ENCODE results near the gene TP53TG3D.
"Not testable (repeated sequence)": the region's sequence is repeated elsewhere in the genome, so short reads cannot be mapped to it uniquely, and the experiment has no call there.

The TP53TG3D gene, protein sequence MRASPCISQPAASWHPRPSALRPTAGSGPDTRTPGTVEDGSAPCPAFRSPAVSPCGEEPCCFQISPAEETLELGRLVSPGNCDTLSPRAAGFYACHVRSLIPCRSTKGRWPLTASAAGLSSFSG

DNA sequence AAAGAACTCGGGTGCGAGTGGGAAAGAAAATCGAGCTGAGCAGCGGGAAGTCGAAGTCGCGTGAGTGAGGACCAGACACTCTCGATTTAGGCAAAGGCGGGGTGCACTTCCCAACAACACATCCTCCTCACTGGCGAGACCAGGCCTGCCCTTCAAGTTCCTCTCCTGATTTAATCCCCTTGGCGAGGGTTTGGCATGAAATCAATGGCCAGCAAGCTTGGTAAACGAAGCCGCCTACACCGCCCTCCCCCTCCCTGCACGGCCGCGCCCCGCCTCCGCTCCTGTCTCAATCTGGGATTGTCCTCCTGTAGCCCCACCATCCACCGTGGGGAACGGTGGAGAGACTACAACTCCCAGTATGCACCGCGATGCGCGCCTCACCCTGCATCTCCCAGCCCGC, at the start of gene TP53TG3D:
Gene TP53TG3D (plus strand): TSS at position 301 of the 400 bp plus-strand sequence. CDS start 68 bp downstream, at position 369.
- not testable (repeated sequence) for DNase-seq

DNA sequence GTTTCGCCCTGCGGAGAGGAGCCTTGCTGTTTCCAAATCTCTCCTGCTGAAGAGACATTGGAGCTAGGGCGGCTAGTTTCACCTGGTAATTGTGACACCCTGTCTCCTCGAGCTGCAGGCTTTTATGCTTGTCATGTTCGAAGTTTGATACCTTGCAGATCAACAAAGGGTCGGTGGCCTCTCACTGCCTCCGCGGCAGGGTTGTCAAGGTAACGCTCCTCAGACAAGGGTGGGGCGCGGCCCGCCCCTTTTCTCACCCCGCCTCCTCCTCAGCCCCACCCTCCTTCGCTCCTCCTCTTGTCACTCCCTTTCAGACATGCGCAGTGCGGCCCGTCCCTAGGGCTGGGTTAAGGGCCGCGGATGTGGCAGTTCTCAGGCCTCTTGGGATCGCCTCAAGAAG, 421 bp downstream of the TP53TG3D start:
- DNase-seq: not testable (repeated sequence)

DNA sequence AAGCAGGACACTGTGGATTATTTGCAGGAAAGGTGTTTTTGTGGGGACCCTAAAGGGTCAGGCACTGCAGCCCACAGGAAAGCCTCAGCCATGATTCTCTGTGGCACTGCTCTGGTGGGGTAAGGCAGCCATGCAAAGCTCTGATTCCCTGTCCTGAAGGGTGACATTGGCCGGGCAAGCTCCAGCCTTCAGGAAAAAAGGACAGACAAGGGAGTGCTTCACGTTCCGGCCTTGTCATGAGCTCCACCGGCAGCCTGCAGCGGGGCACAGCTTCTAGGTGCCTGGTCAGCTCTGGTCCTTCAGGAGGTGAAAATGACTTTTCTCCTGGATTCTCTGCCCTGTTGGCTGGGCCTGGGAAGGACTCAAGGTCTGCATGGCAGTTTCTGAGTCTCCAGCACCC, 8.4 kb downstream of the TP53TG3D start:
- DNase-seq: not testable (repeated sequence)

DNA sequence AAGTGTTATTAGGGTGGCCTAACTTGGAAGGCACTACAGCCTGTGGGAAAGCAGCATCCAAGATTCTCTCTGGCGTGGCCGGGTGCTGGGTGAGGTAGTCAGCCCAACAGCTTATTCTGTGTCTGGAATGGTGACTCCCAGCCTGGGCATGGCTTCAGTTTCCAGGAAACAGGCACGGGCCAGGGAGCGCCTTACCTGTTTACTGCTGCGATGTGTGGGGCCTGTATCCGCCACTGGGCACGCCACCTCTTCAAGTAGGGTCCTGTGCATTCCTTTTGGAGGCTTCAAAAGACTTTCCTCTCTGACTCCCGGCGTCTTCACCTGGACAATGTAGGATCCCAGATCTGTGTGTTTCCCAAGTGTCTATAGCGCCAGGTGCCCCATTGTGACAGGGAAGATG, 10.5 kb downstream of the TP53TG3D start:
- DNase-seq: not testable (repeated sequence)

DNA sequence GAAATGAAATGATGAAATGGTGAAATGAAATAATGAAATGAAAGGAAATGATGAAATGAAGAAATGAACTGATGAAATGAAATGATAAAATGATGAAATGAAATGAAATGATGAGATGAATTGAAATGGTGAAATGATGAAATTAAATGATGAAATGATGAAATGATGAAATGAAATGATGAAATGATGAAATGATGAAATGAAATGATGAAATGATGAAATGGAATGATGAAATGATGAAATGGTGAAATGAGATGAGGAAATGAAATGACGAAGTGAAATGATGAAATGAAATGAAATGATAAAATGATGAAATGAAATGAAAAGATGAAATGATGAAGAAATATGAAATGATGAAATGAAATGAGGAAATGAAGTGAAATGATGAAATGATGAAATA, 28.8 kb downstream of the TP53TG3D start:
- not testable (repeated sequence) for DNase-seq

DNA sequence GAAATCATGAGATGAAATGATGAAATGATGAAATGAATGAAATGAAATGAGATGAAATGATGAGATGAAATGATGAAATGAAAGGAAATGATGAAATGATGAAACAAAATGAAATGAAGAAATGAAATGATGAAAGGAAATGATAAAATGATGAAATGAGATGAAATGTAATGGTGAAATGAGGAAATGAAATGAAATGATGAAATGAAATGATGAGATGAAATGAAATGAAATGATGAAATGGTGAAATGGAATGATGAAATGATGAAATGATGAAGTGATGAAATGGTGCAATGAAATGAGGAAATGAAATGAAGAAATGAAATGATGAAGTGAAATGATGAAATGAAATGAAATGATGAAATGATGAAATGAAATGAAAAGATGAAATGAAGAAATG, 29.9 kb downstream of the TP53TG3D start:
- not testable (repeated sequence) for DNase-seq

DNA sequence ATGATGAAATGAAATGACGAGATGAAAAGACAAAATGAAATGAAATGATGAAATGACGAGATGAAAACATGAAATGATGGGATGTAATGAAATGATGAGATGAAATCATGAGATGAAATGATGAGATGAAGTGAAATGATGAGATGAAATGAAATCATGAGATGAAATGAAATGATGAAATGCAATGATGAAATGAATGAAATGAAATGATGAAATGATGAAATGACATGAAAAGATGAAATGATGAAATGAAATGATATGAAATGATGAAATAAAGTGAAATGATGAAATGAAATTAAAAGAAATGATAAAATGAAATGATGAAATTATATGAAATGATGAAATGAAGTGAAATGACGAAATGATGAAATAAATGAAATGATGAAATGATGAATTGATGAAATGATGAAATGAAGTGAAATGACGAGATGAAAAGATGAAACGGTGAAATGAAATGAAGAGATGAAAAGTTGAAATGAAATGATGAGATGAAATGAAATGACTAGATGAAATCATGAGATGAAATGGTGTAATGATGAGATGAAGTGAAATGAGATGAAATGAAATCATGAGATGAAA, 30.9 kb downstream of the TP53TG3D start:
- DNase-seq: not testable (repeated sequence)

DNA sequence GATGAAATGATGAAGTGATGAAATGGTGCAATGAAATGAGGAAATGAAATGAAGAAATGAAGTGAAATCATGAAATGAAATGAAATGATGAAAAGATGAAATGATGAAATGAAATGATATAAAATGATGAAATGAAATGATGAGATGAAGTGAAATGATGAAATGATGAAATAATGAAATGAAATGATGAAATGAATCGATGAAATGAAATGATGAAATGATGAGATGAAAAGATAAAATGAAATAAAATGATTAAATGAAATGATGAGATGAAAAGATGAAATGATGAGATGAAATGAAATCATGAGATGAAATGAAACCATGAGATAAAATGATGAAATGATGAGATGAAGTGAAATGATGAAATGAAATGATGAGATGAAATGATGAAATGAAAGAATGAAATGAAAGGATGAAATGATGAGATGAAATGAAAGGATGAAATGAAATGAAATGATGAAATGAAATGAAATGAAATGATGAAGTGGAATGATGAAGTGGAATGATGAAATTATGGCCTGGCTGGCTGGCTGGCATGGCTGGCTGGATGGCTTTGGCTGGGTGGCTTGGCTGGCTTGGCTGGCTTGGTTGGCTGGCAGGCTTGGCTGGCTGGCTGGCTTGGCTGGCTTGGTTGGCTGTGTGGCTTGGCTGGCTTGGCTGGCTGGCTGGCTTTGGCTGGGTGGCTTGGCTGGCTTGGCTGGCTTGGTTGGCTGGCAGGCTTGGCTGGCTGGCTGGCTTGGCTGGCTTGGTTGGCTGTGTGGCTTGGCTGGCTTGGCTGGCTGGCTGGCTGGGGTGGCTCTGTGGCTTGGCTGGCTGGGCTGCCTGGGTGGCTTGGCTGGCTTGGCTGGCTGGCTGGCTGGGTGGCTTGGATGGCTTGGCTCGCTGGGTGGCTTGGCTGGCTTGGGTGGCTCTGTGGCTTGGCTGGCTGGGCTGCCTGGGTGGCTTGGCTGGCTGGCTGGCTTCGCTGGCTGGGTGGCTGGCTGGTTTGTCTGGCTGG, 32.0 kb downstream of the TP53TG3D start:
- not testable (repeated sequence) for DNase-seq

DNA sequence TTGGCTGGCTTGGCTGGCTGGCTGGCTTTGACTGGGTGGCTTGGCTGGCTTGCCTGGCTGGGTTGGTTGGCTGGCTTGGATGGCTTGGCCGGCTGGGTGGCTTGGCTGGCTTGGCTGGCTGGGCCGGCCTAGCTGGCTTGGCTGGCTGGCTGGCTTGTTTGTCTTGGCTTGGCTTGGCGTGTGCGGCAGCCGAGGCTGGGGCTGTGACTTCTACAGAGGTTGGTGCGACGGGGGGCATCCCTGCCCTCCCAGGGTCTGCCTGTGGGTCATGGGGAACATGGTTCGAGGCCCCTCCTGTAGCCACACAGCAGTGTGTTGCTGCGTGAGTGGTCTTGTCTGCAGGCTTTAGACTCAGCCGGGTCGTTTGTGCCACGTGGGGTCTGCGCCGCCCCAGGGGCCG, 33.1 kb downstream of the TP53TG3D start:
- not testable (repeated sequence) for DNase-seq

DNA sequence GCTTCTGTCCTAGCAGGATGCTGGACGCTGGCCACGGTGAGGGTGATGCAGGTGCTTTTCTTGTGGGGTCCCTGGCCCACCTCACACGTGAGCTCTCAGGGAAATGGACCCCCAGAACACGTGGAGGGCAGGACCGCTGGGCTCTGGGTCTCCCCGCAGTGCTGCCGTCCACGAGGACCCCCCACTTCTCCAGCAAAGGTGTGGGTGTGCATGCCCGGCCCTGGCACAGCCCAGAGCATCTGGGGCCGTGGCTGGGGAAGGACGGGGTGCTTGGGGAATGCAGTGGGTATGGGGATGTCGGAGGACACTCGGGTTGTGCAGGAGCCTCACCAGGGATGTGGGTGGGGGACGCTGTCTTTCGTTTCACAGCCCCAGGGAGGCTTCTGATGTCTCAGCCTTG, 34.7 kb downstream of the TP53TG3D start:
- DNase-seq: not testable (repeated sequence)

DNA sequence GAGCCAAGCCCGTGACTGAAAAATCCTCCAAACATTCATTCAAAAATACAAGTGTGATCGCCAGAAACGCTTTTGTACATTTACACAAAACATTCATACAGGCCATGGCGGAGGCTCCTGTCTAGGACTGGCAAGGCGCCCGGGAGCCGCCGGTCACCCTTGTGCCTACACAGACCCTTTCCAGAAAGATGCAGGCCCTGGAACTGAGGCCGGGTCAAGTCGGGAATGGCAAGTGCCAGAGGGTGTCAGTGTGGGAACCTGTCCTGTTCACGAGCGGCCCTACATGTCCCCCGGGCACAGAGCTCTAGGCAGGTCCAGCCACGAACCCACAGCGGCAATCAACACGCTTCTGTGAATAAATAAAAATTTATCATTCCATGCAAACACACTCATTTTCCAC, 36.1 kb downstream of the TP53TG3D start:
- DNase-seq: not testable (repeated sequence)

DNA sequence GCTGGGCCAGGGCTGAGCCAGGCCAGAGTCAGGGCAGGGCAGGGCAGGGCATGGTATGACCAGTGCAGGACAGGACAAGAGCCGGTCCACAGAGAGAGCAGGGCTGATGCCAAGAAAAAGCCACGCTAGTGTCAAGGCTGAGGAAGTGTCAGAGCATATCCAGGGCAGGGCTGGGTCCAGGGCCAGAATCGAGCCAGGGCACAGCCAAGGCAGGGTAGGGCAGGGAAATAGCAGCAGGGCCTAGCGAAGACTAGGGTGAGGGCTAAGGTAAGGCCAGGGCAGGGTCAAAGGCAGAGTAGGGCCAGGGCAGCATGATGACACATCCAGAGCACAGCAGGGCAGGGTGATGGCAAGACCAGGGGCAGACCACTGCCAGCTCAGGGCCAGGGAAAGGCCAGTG, 49.7 kb downstream of the TP53TG3D start:
- not testable (repeated sequence) for DNase-seq

All from stimulated activated CD4-positive, alpha-beta T cell treated with anti-CD3 and anti-CD28 coated beads, Interleukin-2, amount 100 ng/mL, for 48 hours (primary cell).